HL-60 (cell line): ENCODE measurements around the gene ADAM22.
A peak's percentile ranks its signal among the peaks of the same experiment; 100 is the strongest.

ENCODE experiments used
- DNase-seq, 2 experiments: peaks; one replicate each; pipeline ENCODE4 v3.0.0-alpha.2; 2010 to 2020; ENCODE audit warnings: low read depth in 1 of 2, low spot score in 1 of 2
- H3K27ac ChIP-seq: fragments of 250-450 bp; sonication (Bioruptor Pico); replicated peaks from 2 replicates; pipeline ENCODE4 v1.5.1; 2020; ENCODE audit warnings: mild to moderate bottlenecking, moderate library complexity
- H3K27me3 ChIP-seq: fragments of 250-450 bp; sonication (Bioruptor Pico); 2 replicates; pipeline ENCODE4 v1.5.1; 2021; ENCODE audit warnings: mild to moderate bottlenecking, moderate library complexity; ENCODE audit not compliant: insufficient read depth, poor library complexity, severe bottlenecking
- H3K4me3 ChIP-seq: replicated peaks from 2 replicates; pipeline ENCODE4 v1.5.1; 2011; ENCODE audit warnings: mild to moderate bottlenecking, control low read depth, low read length; ENCODE audit not compliant: insufficient read depth
- CTCF ChIP-seq: IDR thresholded peaks from one replicate; pipeline ENCODE4 v1.5.1; 2011; ENCODE audit warnings: low read length, control low read depth, inconsistent platforms; ENCODE audit not compliant: insufficient read depth
- GABPA ChIP-seq: IDR thresholded peaks from 2 replicates; pipeline ENCODE4 v1.6.1; 2012; ENCODE audit warnings: low read depth
- POLR2AphosphoS5 ChIP-seq: IDR thresholded peaks from 2 replicates; pipeline ENCODE4 v1.6.1; 2012; ENCODE audit warnings: low read depth
- SPI1 ChIP-seq: IDR thresholded peaks from 2 replicates; pipeline ENCODE4 v1.6.1; 2012; ENCODE audit warnings: low read depth, mild to moderate bottlenecking, borderline replicate concordance
- TF ChIP-seq, protein P1 (sequence below): IDR thresholded peaks from 2 replicates; pipeline ENCODE4 v1.6.1; 2012; ENCODE audit warnings: low read depth; ENCODE audit not compliant: insufficient replicate concordance

The ADAM22 gene

DNA sequence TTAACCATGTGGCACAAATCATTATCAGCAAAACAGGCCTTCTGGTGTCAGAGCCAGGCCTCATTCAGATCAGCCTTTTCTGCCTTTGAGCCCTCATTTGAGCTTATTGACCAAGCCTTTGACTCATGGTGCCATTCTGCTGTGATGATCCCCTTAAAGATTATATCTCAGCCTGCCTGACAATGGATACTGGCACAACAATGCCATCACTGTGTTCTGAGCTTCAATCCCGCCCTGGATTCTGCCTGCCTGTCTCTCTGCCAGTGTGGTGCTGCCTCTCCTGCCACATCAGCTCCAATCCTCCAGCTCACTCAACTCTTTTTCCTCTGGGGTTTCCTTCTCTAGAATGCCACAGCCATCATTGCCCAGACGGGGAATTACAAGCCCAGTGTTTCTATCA is 233.2 kb downstream of the ADAM22 start:
- Histone ChIP-seq H3K27me3 (no peaks in the 10 kb centered on the region), H3K27ac (no peak overlapping the region), H3K4me3 (no peak overlapping the region)
- TF ChIP-seq GABPA (no peak), POLR2AphosphoS5 (no peak), CTCF (no peak), SPI1 (no peak)
- TF ChIP-seq, protein P1, sequence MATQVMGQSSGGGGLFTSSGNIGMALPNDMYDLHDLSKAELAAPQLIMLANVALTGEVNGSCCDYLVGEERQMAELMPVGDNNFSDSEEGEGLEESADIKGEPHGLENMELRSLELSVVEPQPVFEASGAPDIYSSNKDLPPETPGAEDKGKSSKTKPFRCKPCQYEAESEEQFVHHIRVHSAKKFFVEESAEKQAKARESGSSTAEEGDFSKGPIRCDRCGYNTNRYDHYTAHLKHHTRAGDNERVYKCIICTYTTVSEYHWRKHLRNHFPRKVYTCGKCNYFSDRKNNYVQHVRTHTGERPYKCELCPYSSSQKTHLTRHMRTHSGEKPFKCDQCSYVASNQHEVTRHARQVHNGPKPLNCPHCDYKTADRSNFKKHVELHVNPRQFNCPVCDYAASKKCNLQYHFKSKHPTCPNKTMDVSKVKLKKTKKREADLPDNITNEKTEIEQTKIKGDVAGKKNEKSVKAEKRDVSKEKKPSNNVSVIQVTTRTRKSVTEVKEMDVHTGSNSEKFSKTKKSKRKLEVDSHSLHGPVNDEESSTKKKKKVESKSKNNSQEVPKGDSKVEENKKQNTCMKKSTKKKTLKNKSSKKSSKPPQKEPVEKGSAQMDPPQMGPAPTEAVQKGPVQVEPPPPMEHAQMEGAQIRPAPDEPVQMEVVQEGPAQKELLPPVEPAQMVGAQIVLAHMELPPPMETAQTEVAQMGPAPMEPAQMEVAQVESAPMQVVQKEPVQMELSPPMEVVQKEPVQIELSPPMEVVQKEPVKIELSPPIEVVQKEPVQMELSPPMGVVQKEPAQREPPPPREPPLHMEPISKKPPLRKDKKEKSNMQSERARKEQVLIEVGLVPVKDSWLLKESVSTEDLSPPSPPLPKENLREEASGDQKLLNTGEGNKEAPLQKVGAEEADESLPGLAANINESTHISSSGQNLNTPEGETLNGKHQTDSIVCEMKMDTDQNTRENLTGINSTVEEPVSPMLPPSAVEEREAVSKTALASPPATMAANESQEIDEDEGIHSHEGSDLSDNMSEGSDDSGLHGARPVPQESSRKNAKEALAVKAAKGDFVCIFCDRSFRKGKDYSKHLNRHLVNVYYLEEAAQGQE = no peak
- DNase-seq = no peak

DNA sequence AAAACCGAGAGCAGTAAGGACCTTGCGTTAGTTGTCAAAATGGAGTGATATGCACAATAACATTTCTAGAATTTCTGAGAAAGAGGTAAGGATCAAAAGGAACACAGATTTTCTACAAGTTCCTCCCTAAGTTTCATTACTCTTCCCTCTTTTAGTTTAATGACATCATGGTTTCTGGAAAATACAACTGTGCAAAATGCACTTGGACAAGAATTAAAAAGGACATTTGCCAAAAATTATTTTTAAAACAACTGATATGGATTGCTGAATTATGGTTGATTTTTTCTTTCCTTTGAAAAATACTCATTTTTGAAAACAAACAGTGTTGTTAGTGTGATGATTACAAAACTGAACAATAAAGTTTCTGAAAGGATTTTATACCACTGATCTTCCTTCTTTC is 233.7 kb downstream of the ADAM22 start:
- TF ChIP-seq, protein P1 = no peak
- TF ChIP-seq SPI1 (no peak), CTCF (no peak), GABPA (no peak), POLR2AphosphoS5 (no peak)
- no peak for DNase-seq
- Histone ChIP-seq H3K4me3 (no peak overlapping the region), H3K27ac (no peak overlapping the region), H3K27me3 (no peaks in the 10 kb centered on the region)

DNA sequence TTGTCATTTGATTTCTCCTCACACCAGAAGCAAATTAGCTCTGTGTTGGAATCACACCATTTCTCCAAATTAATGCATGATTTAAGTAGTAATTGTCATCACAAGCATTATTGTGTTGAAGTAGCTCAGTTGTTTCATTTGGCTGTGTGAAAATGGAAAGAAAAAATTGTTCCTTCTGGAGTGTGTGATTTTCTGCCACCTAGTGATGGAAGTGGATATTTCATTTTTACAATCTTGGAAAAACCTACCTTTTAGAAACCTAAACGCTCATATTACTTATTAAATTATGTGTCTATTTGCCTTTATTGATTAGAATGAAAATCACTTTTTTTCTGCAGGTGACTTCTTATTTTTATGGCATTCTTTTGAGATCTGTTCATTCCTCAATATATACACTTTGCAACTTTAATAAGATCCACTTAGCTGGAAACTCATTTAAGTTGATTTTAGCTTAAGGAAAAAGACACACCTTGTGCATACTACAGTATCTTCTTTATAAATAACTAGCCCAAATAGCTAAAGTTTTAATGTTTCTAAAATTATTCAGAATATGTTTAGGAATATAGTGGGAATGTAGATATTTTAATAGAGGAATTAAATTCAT is 235.8 kb downstream of the ADAM22 start:
- no peak overlapping the region for H3K4me3 ChIP-seq
- DNase-seq = no peak
- TF ChIP-seq CTCF (peak; percentile 13), GABPA (no peak)
- no peaks in the 10 kb centered on the region for H3K27me3 ChIP-seq
- H3K27ac ChIP-seq = no peak overlapping the region

DNA sequence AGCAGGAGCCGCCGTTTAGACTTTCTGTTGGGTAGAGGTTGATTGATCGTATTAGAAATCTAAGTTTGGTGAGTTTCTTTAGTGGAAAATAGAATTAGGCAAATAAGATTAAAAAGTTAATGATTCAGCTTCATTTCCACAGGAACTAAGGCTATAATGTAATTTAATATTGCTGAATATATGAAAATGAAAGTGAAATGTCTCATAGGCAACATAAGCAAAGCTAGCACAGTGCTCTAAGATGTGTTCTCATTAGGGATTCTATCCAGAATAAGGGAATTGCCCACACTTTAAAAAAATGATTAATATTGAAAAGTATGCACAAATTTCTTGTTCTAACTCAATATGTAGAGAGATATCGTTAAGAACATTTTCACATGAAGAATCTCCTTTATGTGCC is 238.8 kb downstream of the ADAM22 start:
- Histone ChIP-seq H3K27ac (no peak overlapping the region), H3K27me3 (no peaks in the 10 kb centered on the region), H3K4me3 (no peak overlapping the region)
- no peak for TF ChIP-seq CTCF
- DNase-seq = no peak
